GM12878 (cell line): Measurements from ENCODE around the gene GRIK1. TPM values are rescaled to one million over a fixed set of nuclear protein-coding genes. Genes with fewer than 3 reads are reported as not detected.

Experiments used
- CUX1 ChIP-seq: IDR thresholded peaks from 2 replicates; pipeline ENCODE4 v1.6.1; 2012; ENCODE audit warnings: improper control_type of control experiment, low read depth, low read length; ENCODE audit not compliant: insufficient replicate concordance
- EED ChIP-seq: sonication (generic); IDR thresholded peaks from 2 replicates; pipeline ENCODE4 v1.6.1; 2016; ENCODE audit warnings: antibody characterized with exemption, low read depth
- FOS ChIP-seq: IDR thresholded peaks from 3 replicates; pipeline ENCODE4 v1.6.1; 2011; ENCODE audit warnings: borderline replicate concordance; ENCODE audit not compliant: insufficient read length; ENCODE audit errors: extremely low read depth
- SMC3 ChIP-seq: IDR thresholded peaks from 2 replicates; pipeline ENCODE4 v1.6.1; 2011; ENCODE audit warnings: low read length, improper control_type of control experiment, borderline replicate concordance
- ZBTB4 ChIP-seq: fragments of 450-650 bp; formaldehyde crosslinking; IDR thresholded peaks from 2 replicates; pipeline ENCODE4 v1.4.0; 2022; ENCODE audit warnings: mild to moderate bottlenecking, moderate library complexity
- polyA plus RNA-seq, 11 experiments: library from polyadenylated mRNA; depleted of rRNA in 4 of 11; unstranded in 6 of 11; stranded (reverse) in 5 of 11; fragments of >200 nt; fragmentation: Nextera tagmentation in 4 of 11; fragmentation: Illumina TruSeq in 1 of 11; extraction: Ambion mirVana in 4 of 11; extraction: Trizol in 1 of 11; gene quantifications; 1 replicate in 1 of 11; 2 replicates in 10 of 11; pipeline versions ENCODE4 v1.2.1 to v1.2.3, GENCODE V29; 2011 to 2016; ENCODE audit warnings: inconsistent platforms in 2 of 11, missing spikeins in 2 of 11, low read depth in 1 of 11
- total RNA-seq, 4 experiments: library from RNA; depleted of rRNA in 3 of 4; stranded (reverse); fragments of >200 nt in 3 of 4; fragmentation: Illumina TruSeq in 1 of 4; extraction: Trizol in 1 of 4; gene quantifications; 2 replicates each; pipeline versions ENCODE4 v1.2.1 to v1.2.3, GENCODE V29; 2013 to 2021

Gene GRIK1
- total and polyA plus RNA-seq, 10 of the 15 experiments (the other 5 are each of a cell fraction or from before 2014, with no cell fraction given): 0.05 to 0.13 (median 0.09) TPM; not detected in 7

- TF ChIP-seq SMC3: no peak
- no peak for TF ChIP-seq CUX1
- no peak for TF ChIP-seq ZBTB4 (CRISPR knock-in tag)
- TF ChIP-seq FOS: no peak
- no peak for TF ChIP-seq EED
Observed at GRCh38 chr21:29641001-29641634, 298.7 kb downstream of the GRIK1 start (continued).
